ENCODE data around the gene WDR74. TPM values are rescaled to one million over a fixed set of nuclear protein-coding genes. Genes with fewer than 3 reads are reported as not detected.

WDR74 gene
- total and polyA plus RNA-seq, 9 of the 15 experiments (the other 6 are each of a cell fraction or from before 2014, with no cell fraction given): 32.7 to 210 (median 114) TPM

DNA sequence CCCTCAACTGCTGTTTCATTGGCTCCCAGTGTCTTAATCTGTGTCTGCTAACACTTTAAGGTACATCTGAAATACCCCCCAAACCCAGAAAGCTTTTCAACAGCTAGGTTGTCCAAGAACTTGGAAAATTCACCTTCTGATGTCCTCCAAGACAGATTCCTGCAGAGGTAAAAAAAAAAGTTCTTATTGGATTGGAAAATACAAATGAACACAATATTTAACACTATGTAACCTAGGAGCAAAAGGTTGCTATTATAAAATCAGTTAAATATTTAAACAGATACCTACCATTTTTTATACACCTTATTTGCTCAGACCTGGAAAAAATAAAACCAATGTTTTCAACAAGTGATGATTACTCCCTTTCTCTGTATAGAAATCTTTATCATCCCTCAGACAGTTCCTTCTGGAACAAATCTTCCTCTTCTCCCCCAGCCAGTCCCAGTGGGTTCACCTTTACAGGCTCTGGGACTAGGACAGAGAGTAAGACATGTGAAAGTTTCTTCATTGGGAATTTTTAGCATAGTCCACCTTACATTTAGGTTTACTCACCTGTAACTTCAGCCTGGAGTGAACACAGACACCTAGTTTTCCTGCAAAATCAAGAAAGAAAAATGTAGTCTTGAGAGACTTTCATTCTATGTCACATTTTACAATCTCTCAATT is 13.3 kb upstream of the WDR74 start (continued):
- no peak for TF ChIP-seq RUNX1 (IDR thresholded peaks at IDR 0.05; ENCODE audit: low read depth)
- no peak for TF ChIP-seq ZNF778 (CRISPR knock-in tag; IDR thresholded peaks at IDR 0.05)

DNA sequence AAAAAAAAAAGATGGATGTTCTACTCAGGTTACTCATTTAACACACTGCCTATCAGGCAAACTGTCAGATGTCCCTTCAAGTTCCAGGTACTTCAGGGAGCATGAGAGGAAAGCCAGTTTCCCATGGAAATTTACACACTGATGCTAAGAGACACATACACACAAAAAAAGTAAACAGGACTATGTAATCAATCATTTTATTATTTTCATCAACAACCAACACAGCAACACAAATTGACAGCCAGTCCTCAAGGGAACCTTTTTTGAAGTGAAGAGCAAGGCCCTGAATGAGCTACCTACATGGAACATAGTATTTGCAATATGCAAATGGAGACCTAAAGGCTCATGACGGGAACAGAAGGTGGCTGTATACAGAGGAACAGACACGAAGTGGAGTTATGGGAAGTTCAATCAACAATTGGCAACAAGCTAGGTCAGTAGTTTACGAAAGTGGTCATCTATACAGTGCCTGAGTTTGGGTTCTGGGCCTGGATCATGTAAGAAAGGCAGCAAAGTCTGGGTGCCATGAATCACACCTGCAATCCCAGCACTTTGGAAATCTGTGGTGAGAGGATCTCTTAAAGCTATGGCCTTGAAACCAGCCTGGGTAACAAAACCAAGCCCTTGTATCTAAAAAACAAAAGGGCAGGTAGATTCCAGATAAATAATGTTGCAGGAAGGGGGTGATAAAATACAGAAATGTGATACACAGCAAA is 12.6 kb upstream of the WDR74 start:
- peak in 1 of 4 experiments; percentile 34 for DNase-seq (ENCODE audit: extremely low read depth in 1 of 4, low spot score in 3 of 4)
- H4K20me1 ChIP-seq (replicated peaks; ENCODE audit: control insufficient read depth, insufficient read depth, low read length): peaks cover 44% of the 10 kb centered on the region
- CTCF ChIA-PET (ENCODE audit: low intra/inter-chr PET ratio): no interaction called here
- no peak for FAIRE-seq
- H3K36me3 ChIP-seq (ENCODE audit: control insufficient read depth, insufficient read depth, low read length): peaks cover 42% of the 10 kb centered on the region
- H3K4me2 ChIP-seq (ENCODE audit: insufficient read depth, low read length): peak overlapping the region; percentile 99
- peak overlapping the region; percentile 26 for H3K27ac ChIP-seq (ENCODE audit: extremely low read depth, low read depth, low read length)
- intact Hi-C loops (cut with micrococcal nuclease) (no loop called here), in situ Hi-C loops (cut with MboI) (loop anchor here (25.0 kb wide), 1 partner anchor 465 kb away; no protein-coding TSS in a partner anchor)
- H3K27me3 ChIP-seq (ENCODE audit: control insufficient read depth in 2 of 2, insufficient read depth in 2 of 2, low read length in 2 of 2): no peaks in the 10 kb centered on the region
- no TSS peak for BruUV-seq (replicated peaks)
- H3K9me1 ChIP-seq (ENCODE audit: control insufficient read depth, insufficient read depth, low read length): no peaks in the 10 kb centered on the region
- H3K79me2 ChIP-seq (ENCODE audit: control insufficient read depth, insufficient read depth, low read length): peaks cover 56% of the 10 kb centered on the region
- no peaks in the 10 kb centered on the region for H3K9me3 ChIP-seq (replicated peaks; ENCODE audit: control insufficient read depth, insufficient read depth, low read depth, low read length)
- peaks cover 0 to 14% of the 10 kb centered on the region in 2 experiments; a peak in 2 of 5 replicates for H3K4me1 ChIP-seq (replicated peaks in 1 of 2; ENCODE audit: control insufficient read depth in 2 of 2, insufficient read depth in 2 of 2, low read length in 2 of 2)
- WGBS (ENCODE audit: insufficient coverage, low coverage, missing lambda C conversion rate): 12% methylated on average over 3 of the region's 3 CpGs
- peak; percentile 2 for ATAC-seq
- H3K9ac ChIP-seq (ENCODE audit: insufficient read depth in 1 of 2, low read depth in 2 of 2, low read length in 2 of 2): peak overlapping the region; percentile 8 to 96; a peak in 2 of 4 replicates
- peak overlapping the region; percentile 74; the same call in 1 of the 2 replicates for H3K4me3 ChIP-seq
- POLR2A ChIA-PET: interaction anchor here (0.6 to 10.0 kb wide), 16 partner anchors 7 to 260 kb away, joined by 3 to 403 read pairs (median 8); partner anchors contain the start of genes SLC3A2, STX5, TEX54 and TTC9C
- H2AFZ ChIP-seq (ENCODE audit: low read depth, low read length): no peak overlapping the region
- TF ChIP-seq LARP7 (IDR thresholded peaks at IDR 0.05) (no peak), CREB1 (IDR thresholded peaks at IDR 0.05) (no peak), CREB1 (CRISPR knock-in tag; IDR thresholded peaks at IDR 0.05) (peak; percentile 37; the same call in 1 of the 2 replicates), ZMIZ1 (IDR thresholded peaks at IDR 0.05; ENCODE audit: low read depth in 2 of 2, low read length in 2 of 2) (0 out of 4 replicates have a peak, but pooled peaks of 1 of the 2 experiments have one; percentile 1), KAT7 (CRISPR knock-in tag; IDR thresholded peaks at IDR 0.05; ENCODE audit: borderline replicate concordance) (peak; percentile 92; the same call in 1 of the 2 replicates), POLR2B (IDR thresholded peaks at IDR 0.05; ENCODE audit: low read depth, partially characterized antibody) (no peak), RBFOX2 (IDR thresholded peaks at IDR 0.05; ENCODE audit: low read depth, low read length) (peak; percentile 78; the same call in 1 of the 2 replicates), MEF2A (IDR thresholded peaks at IDR 0.05; ENCODE audit: control insufficient read depth, low read depth, low read length) (0 out of 2 replicates have a peak, but pooled peaks have one; percentile 2), E2F5 (CRISPR knock-in tag; IDR thresholded peaks at IDR 0.05) (peak; percentile 50; the same call in 1 of the 2 replicates)

Data from K562 (cell line).